Measurements from ENCODE around the gene IL6ST. TPM values are rescaled to one million over a fixed set of nuclear protein-coding genes. Genes with fewer than 3 reads are reported as not detected.

IL6ST gene
- total RNA-seq, 4 donors from 2014 or later, result 71.4 to 246 (median 116) TPM

DNA sequence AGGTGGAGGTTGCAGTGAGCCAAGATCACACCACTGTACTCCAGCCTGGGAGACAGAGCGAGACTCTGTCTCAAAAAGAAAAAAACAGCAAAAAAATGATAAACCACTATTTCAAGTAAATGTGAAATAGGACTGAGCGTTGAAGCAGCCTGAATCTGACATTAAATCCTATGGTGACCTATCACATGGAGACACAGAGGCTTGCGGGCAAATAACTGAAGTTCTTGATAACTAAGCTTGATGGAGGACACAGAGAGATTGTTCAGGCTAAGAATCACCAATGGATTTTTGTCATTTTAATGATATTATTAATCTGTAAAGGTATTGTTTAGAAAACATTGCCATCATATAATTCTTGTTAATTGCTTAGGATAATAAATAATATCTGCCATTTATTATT, 15.7 kb upstream of the IL6ST start:
- DNase-seq, result no peak
- no peaks in the 10 kb centered on the region for H3K27me3 ChIP-seq
- H3K27ac ChIP-seq, result no peak overlapping the region
- intact Hi-C loops (cut with DNase I), result no loop called here
- TF ChIP-seq POLR2A (IDR thresholded peaks at IDR 0.05), result no peak
- TF ChIP-seq, protein P1, sequence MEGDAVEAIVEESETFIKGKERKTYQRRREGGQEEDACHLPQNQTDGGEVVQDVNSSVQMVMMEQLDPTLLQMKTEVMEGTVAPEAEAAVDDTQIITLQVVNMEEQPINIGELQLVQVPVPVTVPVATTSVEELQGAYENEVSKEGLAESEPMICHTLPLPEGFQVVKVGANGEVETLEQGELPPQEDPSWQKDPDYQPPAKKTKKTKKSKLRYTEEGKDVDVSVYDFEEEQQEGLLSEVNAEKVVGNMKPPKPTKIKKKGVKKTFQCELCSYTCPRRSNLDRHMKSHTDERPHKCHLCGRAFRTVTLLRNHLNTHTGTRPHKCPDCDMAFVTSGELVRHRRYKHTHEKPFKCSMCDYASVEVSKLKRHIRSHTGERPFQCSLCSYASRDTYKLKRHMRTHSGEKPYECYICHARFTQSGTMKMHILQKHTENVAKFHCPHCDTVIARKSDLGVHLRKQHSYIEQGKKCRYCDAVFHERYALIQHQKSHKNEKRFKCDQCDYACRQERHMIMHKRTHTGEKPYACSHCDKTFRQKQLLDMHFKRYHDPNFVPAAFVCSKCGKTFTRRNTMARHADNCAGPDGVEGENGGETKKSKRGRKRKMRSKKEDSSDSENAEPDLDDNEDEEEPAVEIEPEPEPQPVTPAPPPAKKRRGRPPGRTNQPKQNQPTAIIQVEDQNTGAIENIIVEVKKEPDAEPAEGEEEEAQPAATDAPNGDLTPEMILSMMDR (IDR thresholded peaks at IDR 0.05), result no peak
- no peaks in the 10 kb centered on the region for H3K36me3 ChIP-seq
- H3K4me3 ChIP-seq, result no peak overlapping the region
- WGBS, 2 donors, result 92 to 99% methylated on average over 3 of the region's 3 CpGs
- no peaks in the 10 kb centered on the region for H3K9me3 ChIP-seq
- peaks cover 0 to 9% (median 5%) of the 10 kb centered on the region in 3 donors for H3K4me1 ChIP-seq

DNA sequence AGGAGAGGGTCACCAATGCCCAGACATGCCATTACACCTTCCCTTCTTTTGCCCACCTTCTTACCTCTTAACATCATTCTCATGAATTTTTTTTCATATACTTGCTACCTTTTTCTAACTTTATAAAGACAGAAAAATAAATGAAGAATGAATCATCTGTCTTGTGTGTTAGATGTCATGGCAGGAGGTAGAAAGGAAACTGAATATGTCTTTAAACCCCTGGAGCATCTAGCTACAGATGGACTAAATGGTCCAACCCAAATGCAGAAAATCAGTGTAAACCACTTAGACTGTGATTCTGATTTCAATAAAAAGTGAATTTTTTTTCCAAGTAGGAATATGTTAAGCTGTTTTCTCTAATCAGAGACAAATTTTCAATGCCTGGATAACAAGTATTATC, 11.8 kb upstream of the IL6ST start:
- intact Hi-C loops (cut with DNase I), result no loop called here
- Histone ChIP-seq H3K4me1 (no peaks in the 10 kb centered on the region), H3K9me3 (no peaks in the 10 kb centered on the region), H3K4me3 (no peak overlapping the region), H3K36me3 (no peaks in the 10 kb centered on the region), H3K27ac (no peak overlapping the region), H3K27me3 (no peaks in the 10 kb centered on the region)
- DNase-seq, result no peak
- TF ChIP-seq, protein P1 (IDR thresholded peaks at IDR 0.05), result no peak
- no peak for TF ChIP-seq POLR2A (IDR thresholded peaks at IDR 0.05)

DNA sequence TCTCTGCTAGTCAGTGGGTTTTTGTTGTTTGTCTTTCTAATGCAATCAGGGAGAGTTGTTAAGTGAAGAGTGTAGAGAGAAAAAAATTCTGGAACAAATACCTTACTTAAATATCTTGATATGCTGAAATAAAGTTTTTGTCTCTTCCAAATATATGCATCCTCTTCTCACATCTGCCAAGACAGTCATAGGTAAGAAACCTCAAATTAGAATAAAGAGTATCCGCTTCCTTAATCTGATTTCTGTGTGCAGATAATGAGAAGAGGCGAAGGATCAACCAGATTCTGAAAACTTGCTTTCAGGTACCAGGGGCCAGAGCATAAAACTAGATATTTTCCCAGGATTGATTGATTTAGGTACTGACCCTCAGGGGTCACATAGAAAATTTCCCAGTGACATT, 11.3 kb upstream of the IL6ST start:
- Histone ChIP-seq H3K27ac (no peak overlapping the region), H3K4me3 (no peak overlapping the region), H3K36me3 (no peaks in the 10 kb centered on the region), H3K9me3 (no peaks in the 10 kb centered on the region), H3K27me3 (no peaks in the 10 kb centered on the region), H3K4me1 (no peaks in the 10 kb centered on the region)
- TF ChIP-seq, protein P1 (IDR thresholded peaks at IDR 0.05), result no peak
- no peak for TF ChIP-seq POLR2A (IDR thresholded peaks at IDR 0.05)
- no peak for DNase-seq
- intact Hi-C loops (cut with DNase I), result no loop called here
- 95 to 96% methylated on average over 2 of the region's 2 CpGs for WGBS, 2 donors

DNA sequence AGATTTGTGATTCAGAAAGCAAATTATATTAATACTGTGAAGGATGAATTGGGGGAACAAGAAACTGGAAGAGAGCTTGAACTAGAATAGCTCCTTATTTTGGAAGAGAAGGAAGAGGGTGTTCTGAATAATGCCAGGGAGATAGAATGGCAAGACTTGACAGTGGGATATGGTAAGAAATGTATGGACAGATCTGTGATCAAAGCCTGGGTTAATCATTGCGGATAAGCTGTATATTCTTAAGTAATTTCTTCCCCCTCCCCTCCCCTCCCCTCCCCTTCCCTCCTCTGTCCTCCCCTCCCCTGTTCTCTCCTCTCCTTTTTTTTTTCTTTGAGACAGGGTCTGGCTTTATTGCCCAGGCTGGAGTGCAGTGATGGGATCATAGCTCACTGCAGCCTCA, 10.1 kb upstream of the IL6ST start:
- intact Hi-C loops (cut with DNase I), result no loop called here
- Histone ChIP-seq H3K9me3 (no peaks in the 10 kb centered on the region), H3K36me3 (no peaks in the 10 kb centered on the region), H3K4me3 (no peak overlapping the region), H3K27ac (no peak overlapping the region), H3K4me1 (no peaks in the 10 kb centered on the region), H3K27me3 (no peaks in the 10 kb centered on the region)
- DNase-seq, result no peak
- 90 to 92% methylated on average over 1 of the region's 1 CpG for whole genome bisulfite sequencing, 2 donors
- no peak for TF ChIP-seq POLR2A (IDR thresholded peaks at IDR 0.05)
- TF ChIP-seq, protein P1 (IDR thresholded peaks at IDR 0.05), result no peak

DNA sequence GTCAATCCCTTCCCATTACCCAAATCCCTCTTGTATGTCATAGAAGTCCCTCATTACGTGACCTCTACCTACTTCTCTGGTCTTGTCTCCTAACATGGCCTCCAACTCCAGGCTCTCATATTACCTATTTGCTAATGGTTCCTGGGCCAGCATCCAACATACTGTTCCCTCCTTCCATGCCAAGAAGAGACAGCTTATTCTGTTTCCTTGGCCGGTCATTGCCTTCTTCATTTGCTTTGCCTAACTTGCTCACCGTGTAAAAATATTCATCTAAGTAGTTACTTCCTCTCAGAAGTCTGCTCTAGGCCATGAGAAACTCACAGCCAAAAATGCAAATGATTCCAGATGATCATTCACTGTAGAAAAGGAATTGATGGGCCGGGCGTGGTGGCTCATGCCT, 8.9 kb upstream of the IL6ST start:
- Histone ChIP-seq H3K36me3 (no peaks in the 10 kb centered on the region), H3K4me1 (no peaks in the 10 kb centered on the region), H3K27me3 (no peaks in the 10 kb centered on the region), H3K4me3 (no peak overlapping the region), H3K9me3 (no peaks in the 10 kb centered on the region), H3K27ac (no peak overlapping the region)
- DNase-seq, result no peak
- intact Hi-C loops (cut with DNase I), result no loop called here
- WGBS, 2 donors, result 36 to 76% methylated on average over 5 of the region's 5 CpGs
- TF ChIP-seq, protein P1 (IDR thresholded peaks at IDR 0.05), result no peak
- no peak for TF ChIP-seq POLR2A (IDR thresholded peaks at IDR 0.05)
